ENCODE data around the gene FBXL7.

Gene FBXL7

DNA sequence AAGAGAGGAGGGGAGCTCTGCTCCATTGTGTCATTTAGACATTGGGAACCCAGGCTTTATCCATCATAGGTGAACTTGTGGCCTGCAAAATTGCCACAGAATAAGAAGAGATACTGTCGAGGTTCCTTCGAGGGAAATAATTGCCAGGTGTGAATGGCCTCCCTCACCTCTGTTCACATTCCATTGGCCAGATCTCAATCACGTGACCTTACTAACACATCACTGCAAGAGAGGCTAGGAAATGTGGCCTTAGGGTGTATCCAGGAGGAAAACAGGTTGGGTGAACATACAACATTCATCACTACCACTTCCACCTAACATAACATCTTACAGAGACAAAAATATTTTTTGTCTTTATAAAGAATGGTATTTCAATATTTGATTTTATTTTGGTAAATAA lies 182.1 kb downstream of the FBXL7 start:
- H3K4me3 ChIP-seq (replicated peaks in 1 of 2; ENCODE audit: low read depth in 2 of 2, low read length in 2 of 2), result no peak overlapping the region
- no peak for DNase-seq (ENCODE audit: low read depth in 2 of 2)
- TF ChIP-seq, protein P1, sequence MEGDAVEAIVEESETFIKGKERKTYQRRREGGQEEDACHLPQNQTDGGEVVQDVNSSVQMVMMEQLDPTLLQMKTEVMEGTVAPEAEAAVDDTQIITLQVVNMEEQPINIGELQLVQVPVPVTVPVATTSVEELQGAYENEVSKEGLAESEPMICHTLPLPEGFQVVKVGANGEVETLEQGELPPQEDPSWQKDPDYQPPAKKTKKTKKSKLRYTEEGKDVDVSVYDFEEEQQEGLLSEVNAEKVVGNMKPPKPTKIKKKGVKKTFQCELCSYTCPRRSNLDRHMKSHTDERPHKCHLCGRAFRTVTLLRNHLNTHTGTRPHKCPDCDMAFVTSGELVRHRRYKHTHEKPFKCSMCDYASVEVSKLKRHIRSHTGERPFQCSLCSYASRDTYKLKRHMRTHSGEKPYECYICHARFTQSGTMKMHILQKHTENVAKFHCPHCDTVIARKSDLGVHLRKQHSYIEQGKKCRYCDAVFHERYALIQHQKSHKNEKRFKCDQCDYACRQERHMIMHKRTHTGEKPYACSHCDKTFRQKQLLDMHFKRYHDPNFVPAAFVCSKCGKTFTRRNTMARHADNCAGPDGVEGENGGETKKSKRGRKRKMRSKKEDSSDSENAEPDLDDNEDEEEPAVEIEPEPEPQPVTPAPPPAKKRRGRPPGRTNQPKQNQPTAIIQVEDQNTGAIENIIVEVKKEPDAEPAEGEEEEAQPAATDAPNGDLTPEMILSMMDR (IDR thresholded peaks at IDR 0.05; ENCODE audit: low read depth, low read length), result no peak

DNA sequence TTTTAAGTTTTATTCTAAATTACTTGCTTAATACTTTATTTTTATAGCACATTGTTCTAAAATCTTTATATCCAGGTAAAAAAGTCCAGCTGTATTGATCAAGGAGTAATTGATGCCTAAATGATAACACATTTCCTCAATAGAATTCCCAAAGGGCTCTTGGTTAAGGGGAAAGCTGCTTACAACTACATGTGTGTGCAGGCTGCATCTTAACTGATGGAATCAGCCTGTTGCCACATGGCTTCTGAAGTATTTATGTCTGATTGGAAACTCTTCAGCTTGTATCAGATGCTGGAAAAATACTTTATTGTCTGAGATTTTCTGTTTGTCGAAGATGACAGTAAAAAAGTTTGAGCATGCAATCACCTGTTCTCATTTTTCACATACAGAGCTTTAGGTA lies 182.6 kb downstream of the FBXL7 start:
- H3K4me3 ChIP-seq (replicated peaks in 1 of 2; ENCODE audit: low read depth in 2 of 2, low read length in 2 of 2), result no peak overlapping the region
- TF ChIP-seq, protein P1 (IDR thresholded peaks at IDR 0.05; ENCODE audit: low read depth, low read length), result no peak
- DNase-seq (ENCODE audit: low read depth in 2 of 2), result no peak

DNA sequence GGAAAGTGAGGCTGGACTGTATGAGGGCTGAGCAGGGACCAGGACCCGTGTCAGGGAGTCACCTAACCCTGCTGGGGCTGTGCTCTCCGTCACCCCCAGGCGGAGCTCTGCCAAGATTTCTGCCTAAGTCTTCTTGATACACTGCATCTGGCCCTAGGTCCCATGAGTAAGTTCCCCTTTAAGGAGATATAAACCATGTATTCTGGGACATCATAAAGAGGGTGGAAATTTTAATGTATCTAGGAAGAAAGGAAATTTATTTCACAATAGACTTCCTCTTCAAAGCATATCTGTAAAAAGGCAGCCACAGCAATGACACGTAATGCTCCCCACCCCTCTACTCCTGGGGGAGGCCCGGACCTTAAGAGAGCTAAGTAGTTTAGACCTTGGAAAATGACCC lies 183.4 kb downstream of the FBXL7 start:
- peak; percentile 55 to 67 for DNase-seq (ENCODE audit: low read depth in 2 of 2)
- no peak overlapping the region for H3K4me3 ChIP-seq (replicated peaks in 1 of 2; ENCODE audit: low read depth in 2 of 2, low read length in 2 of 2)
- TF ChIP-seq, protein P1 (IDR thresholded peaks at IDR 0.05; ENCODE audit: low read depth, low read length), result peak; percentile 74

DNA sequence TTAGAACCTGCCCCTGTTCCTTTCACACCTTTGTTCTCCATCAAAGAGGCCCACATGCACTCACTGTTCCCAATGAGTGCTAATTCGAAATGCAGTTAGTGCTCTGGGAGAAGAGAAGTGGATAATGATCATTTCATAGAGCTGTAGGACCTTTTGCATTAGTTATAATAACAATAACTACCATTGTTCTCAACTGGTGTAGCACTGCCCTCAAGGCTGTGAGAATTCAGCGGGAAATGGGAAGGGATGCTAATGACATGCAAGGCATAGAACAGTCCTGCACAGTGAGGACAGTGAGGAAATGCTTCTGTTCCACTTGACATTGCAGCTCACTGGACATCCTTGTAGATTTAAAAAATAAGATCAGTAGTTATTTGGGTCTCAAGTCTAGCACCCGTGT lies 187.4 kb downstream of the FBXL7 start:
- no peak for DNase-seq (ENCODE audit: low read depth in 2 of 2)
- H3K4me3 ChIP-seq (replicated peaks in 1 of 2; ENCODE audit: low read depth in 2 of 2, low read length in 2 of 2), result no peak overlapping the region
- TF ChIP-seq, protein P1 (IDR thresholded peaks at IDR 0.05; ENCODE audit: low read depth, low read length), result no peak

DNA sequence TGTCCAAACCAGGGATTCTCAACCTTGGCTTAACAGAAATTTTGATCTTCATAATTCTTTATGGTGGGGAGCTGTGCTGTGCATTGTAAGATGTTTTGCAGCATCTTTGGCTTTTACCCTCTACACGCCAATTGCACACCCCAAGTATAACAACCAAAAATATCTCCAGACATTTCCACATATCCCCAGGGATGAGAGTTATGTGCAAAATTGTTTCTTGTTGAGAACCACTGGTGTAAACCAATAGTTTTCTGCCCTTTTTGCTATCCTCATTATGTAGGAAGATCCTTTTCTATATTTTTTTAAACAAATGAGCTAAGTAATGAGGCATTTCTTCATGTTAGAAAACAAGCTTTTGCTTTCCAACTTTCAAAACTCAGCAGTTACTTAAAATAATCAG lies 189.9 kb downstream of the FBXL7 start:
- no peak overlapping the region for H3K4me3 ChIP-seq (replicated peaks in 1 of 2; ENCODE audit: low read depth in 2 of 2, low read length in 2 of 2)
- TF ChIP-seq, protein P1 (IDR thresholded peaks at IDR 0.05; ENCODE audit: low read depth, low read length), result no peak
- no peak for DNase-seq (ENCODE audit: low read depth in 2 of 2)

DNA sequence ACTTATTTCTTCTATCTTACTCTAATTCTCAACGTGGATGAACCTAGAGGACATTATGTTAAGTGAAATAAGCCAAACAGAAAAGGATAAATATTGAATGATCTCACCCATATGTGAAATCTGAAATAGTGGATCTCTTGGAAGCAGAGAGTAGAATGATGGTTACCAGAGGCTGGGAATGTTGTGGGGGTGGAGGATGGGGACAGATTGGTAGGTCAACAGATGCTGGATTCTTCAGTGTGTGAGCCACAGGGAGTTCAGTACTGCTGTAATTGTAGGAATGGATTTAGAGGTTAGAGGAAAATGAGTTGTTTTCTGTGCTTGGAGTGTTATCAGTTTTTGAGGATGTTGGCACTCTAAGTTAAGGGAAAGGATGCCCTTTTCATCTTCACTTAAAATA lies 190.6 kb downstream of the FBXL7 start:
- H3K4me3 ChIP-seq (replicated peaks in 1 of 2; ENCODE audit: low read depth in 2 of 2, low read length in 2 of 2), result no peak overlapping the region
- no peak for DNase-seq (ENCODE audit: low read depth in 2 of 2)
- TF ChIP-seq, protein P1 (IDR thresholded peaks at IDR 0.05; ENCODE audit: low read depth, low read length), result no peak

DNA sequence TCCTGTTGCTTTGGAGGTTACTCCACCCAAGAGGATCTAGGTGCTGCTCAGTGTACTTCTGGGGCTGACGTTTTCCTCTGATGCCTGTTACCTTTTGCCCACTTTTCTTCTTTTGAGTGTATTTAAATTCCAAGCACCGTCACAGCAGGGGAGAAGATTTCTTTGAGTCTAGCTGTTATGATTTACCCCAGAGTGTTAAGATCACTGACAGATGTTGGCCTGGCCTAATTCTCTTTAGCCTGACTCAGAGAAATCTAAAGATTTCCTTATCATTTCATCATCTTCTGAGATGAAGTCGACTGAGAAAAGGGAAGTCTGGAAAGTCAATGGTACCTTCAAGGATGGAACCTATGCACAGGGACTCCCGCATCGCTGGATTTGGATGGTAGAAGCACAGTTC lies 191.5 kb downstream of the FBXL7 start:
- TF ChIP-seq, protein P1 (IDR thresholded peaks at IDR 0.05; ENCODE audit: low read depth, low read length), result no peak
- DNase-seq (ENCODE audit: low read depth in 2 of 2), result no peak
- H3K4me3 ChIP-seq (replicated peaks in 1 of 2; ENCODE audit: low read depth in 2 of 2, low read length in 2 of 2), result no peak overlapping the region
